Suprapubic skin (tissue), 4 donors: ENCODE data around the gene ZDHHC17.

ENCODE experiments used
- EP300 ChIP-seq: sonication (generic); formaldehyde crosslinking; IDR thresholded peaks from one replicate; pipeline ENCODE4 v1.6.1; 2017; ENCODE audit warnings: antibody characterized with exemption
- POLR2A ChIP-seq, 2 donors: fragments of 450-650 bp; IDR thresholded peaks; one replicate each; pipeline ENCODE4 v1.6.1; 2017; ENCODE audit warnings: antibody characterized with exemption in 2 of 2, mild to moderate bottlenecking in 2 of 2, moderate library complexity in 2 of 2
- POLR2AphosphoS5 ChIP-seq, 3 donors: sonication (generic); formaldehyde crosslinking; IDR thresholded peaks; one replicate each; pipeline ENCODE4 v1.6.1; 2017; ENCODE audit warnings: antibody characterized with exemption in 3 of 3
- TF ChIP-seq, protein P1 (sequence below), 2 donors: fragments of 200-600 bp in 1 of 2; fragments of 450-650 bp in 1 of 2; sonication (generic) in 1 of 2; IDR thresholded peaks; one replicate each; pipeline ENCODE4 v1.5.1; 2016 to 2019; ENCODE audit warnings: antibody characterized with exemption in 2 of 2, mild to moderate bottlenecking in 1 of 2, moderate library complexity in 1 of 2

DNA sequence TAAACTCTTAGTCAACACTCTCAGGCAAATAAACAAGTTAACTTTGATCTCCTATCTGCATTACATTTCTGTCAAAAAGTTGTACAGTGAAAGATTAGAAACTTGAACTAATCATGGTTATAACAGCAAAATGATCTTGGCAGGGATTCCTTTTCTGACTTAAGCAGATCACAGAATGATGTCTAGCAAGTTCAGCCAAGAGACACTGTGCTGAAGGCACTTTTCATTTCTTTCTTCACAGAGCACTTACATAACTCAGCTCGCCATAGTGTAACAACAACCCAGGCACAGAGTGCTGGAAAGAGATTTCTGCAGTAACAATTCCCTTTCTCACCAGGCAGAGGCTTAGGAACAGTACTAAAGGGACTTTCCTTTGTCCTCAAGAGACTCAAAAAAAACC lies 134.5 kb downstream of the ZDHHC17 start:
- TF ChIP-seq, protein P1, sequence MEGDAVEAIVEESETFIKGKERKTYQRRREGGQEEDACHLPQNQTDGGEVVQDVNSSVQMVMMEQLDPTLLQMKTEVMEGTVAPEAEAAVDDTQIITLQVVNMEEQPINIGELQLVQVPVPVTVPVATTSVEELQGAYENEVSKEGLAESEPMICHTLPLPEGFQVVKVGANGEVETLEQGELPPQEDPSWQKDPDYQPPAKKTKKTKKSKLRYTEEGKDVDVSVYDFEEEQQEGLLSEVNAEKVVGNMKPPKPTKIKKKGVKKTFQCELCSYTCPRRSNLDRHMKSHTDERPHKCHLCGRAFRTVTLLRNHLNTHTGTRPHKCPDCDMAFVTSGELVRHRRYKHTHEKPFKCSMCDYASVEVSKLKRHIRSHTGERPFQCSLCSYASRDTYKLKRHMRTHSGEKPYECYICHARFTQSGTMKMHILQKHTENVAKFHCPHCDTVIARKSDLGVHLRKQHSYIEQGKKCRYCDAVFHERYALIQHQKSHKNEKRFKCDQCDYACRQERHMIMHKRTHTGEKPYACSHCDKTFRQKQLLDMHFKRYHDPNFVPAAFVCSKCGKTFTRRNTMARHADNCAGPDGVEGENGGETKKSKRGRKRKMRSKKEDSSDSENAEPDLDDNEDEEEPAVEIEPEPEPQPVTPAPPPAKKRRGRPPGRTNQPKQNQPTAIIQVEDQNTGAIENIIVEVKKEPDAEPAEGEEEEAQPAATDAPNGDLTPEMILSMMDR (IDR thresholded peaks at IDR 0.05) = no peak
- TF ChIP-seq POLR2A (IDR thresholded peaks at IDR 0.05) = no peak
- TF ChIP-seq EP300 = no peak
- TF ChIP-seq POLR2AphosphoS5 (IDR thresholded peaks at IDR 0.05) = no peak
